ES-I3 (cell line): ENCODE results near the gene CHMP2A.

Experiments
- H3K36me3 ChIP-seq: 2 replicates; pipeline ENCODE4 v1.6.1; 2013; ENCODE audit warnings: mild to moderate bottlenecking, low read length, control low read depth, moderate library complexity; ENCODE audit not compliant: insufficient read depth
- H3K4me1 ChIP-seq: 2 replicates; pipeline ENCODE4 v1.6.1; 2013; ENCODE audit warnings: mild to moderate bottlenecking, control low read depth, low read length; ENCODE audit not compliant: insufficient read depth
- H3K9ac ChIP-seq: 2 replicates; pipeline ENCODE4 v1.6.1; 2013; ENCODE audit warnings: low read depth, mild to moderate bottlenecking, low read length, moderate library complexity
- H3K9me3 ChIP-seq: 2 replicates; pipeline ENCODE4 v1.6.1; 2013; ENCODE audit warnings: mild to moderate bottlenecking, low read length, moderate library complexity; ENCODE audit not compliant: control insufficient read depth, insufficient read depth

The CHMP2A gene

GRCh38 chr19:58552655-58553054 lies 2.2 kb downstream of the CHMP2A start:
- H3K36me3 ChIP-seq: peaks cover 29% of the 10 kb centered on the region
- no peaks in the 10 kb centered on the region for H3K9me3 ChIP-seq
- no peaks in the 10 kb centered on the region; the same call in 1 of the 2 replicates for H3K4me1 ChIP-seq
- H3K9ac ChIP-seq: no peak overlapping the region

GRCh38 chr19:58551577-58552471 lies 3.1 kb downstream of the CHMP2A start:
- H3K36me3 ChIP-seq: peaks cover 36% of the 10 kb centered on the region
- no peaks in the 10 kb centered on the region for H3K9me3 ChIP-seq
- H3K9ac ChIP-seq: no peak overlapping the region
- no peaks in the 10 kb centered on the region; the same call in 1 of the 2 replicates for H3K4me1 ChIP-seq

- Histone ChIP-seq H3K9ac (no peak overlapping the region), H3K4me1 (no peaks in the 10 kb centered on the region; the same call in 1 of the 2 replicates), H3K9me3 (no peaks in the 10 kb centered on the region), H3K36me3 (peaks cover 42% of the 10 kb centered on the region)
Observed at GRCh38 chr19:58551123-58551497, 3.8 kb downstream of the CHMP2A start.

GRCh38 chr19:58550362-58551122 lies 4.4 kb downstream of the CHMP2A start:
- H3K36me3 ChIP-seq: peaks cover 40% of the 10 kb centered on the region
- H3K9me3 ChIP-seq: no peaks in the 10 kb centered on the region
- no peaks in the 10 kb centered on the region; the same call in 1 of the 2 replicates for H3K4me1 ChIP-seq
- H3K9ac ChIP-seq: no peak overlapping the region

- Histone ChIP-seq H3K9me3 (no peaks in the 10 kb centered on the region), H3K9ac (no peak overlapping the region), H3K36me3 (peaks cover 40% of the 10 kb centered on the region), H3K4me1 (no peaks in the 10 kb centered on the region)
Observed at GRCh38 chr19:58549664-58550361, 5.1 kb downstream of the CHMP2A start.

GRCh38 chr19:58548859-58549663 lies 5.8 kb downstream of the CHMP2A start:
- no peak overlapping the region for H3K9ac ChIP-seq
- peaks cover 40% of the 10 kb centered on the region for H3K36me3 ChIP-seq
- no peaks in the 10 kb centered on the region for H3K9me3 ChIP-seq
- H3K4me1 ChIP-seq: no peaks in the 10 kb centered on the region

GRCh38 chr19:58547323-58548312 lies 7.3 kb downstream of the CHMP2A start:
- peaks cover 40% of the 10 kb centered on the region for H3K36me3 ChIP-seq
- H3K9ac ChIP-seq: no peak overlapping the region
- H3K4me1 ChIP-seq: no peaks in the 10 kb centered on the region
- no peaks in the 10 kb centered on the region for H3K9me3 ChIP-seq

GRCh38 chr19:58546019-58546530 lies 8.8 kb downstream of the CHMP2A start:
- H3K9ac ChIP-seq: peak overlapping the region; percentile 89
- H3K36me3 ChIP-seq: peaks cover 33% of the 10 kb centered on the region
- no peaks in the 10 kb centered on the region for H3K4me1 ChIP-seq
- H3K9me3 ChIP-seq: no peaks in the 10 kb centered on the region

- no peaks in the 10 kb centered on the region for H3K4me1 ChIP-seq
- H3K9ac ChIP-seq: peak overlapping the region; percentile 89
- no peaks in the 10 kb centered on the region for H3K9me3 ChIP-seq
- peaks cover 30% of the 10 kb centered on the region for H3K36me3 ChIP-seq
Observed at GRCh38 chr19:58545286-58546018, 9.5 kb downstream of the CHMP2A start.

- no peaks in the 10 kb centered on the region for H3K4me1 ChIP-seq
- no peaks in the 10 kb centered on the region for H3K9me3 ChIP-seq
- peaks cover 29% of the 10 kb centered on the region for H3K36me3 ChIP-seq
- H3K9ac ChIP-seq: peak overlapping the region; percentile 89
Observed at GRCh38 chr19:58544591-58545285, 10.2 kb downstream of the CHMP2A start.

- no peaks in the 10 kb centered on the region for H3K4me1 ChIP-seq
- H3K36me3 ChIP-seq: peaks cover 22% of the 10 kb centered on the region
- peak within 1 kb of the TSS; percentile 89 for H3K9ac ChIP-seq
- no peaks in the 10 kb centered on the region for H3K9me3 ChIP-seq
Observed at GRCh38 chr19:58543826-58544590, 10.9 kb downstream of the CHMP2A start, which contains the start of gene TRIM28. TRIM28 (plus strand) TSS chr19:58544064; CDS start chr19:58544758, 694 bp downstream.
